ENCODE results near the gene SOX18.

Gene SOX18

GRCh38 chr20:64067733-64068307, 18.4 kb upstream of the SOX18 start:
- no peak for DNase-seq

GRCh38 chr20:64067005-64067632, 17.7 kb upstream of the SOX18 start:
- no peak for DNase-seq

DNA sequence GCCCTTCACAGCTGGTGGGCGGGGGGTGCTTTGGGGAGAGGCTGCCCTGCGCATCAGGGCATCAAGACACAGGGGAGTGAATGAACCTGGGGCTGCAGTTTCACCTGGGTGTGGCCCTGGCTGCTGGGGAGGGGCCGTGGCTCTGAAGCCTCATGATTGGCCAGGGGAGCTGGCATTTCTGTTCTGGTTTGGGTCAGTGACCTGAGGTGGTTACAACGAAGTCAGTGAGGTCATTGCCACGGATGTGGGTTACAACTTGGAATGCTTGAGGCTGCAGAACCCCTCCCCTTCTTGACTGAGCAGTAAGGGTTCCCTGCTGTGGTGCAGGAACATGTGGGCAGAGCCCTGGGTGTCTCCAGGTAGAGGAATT, 16.5 kb upstream of the SOX18 start:
- no peak for DNase-seq

DNA sequence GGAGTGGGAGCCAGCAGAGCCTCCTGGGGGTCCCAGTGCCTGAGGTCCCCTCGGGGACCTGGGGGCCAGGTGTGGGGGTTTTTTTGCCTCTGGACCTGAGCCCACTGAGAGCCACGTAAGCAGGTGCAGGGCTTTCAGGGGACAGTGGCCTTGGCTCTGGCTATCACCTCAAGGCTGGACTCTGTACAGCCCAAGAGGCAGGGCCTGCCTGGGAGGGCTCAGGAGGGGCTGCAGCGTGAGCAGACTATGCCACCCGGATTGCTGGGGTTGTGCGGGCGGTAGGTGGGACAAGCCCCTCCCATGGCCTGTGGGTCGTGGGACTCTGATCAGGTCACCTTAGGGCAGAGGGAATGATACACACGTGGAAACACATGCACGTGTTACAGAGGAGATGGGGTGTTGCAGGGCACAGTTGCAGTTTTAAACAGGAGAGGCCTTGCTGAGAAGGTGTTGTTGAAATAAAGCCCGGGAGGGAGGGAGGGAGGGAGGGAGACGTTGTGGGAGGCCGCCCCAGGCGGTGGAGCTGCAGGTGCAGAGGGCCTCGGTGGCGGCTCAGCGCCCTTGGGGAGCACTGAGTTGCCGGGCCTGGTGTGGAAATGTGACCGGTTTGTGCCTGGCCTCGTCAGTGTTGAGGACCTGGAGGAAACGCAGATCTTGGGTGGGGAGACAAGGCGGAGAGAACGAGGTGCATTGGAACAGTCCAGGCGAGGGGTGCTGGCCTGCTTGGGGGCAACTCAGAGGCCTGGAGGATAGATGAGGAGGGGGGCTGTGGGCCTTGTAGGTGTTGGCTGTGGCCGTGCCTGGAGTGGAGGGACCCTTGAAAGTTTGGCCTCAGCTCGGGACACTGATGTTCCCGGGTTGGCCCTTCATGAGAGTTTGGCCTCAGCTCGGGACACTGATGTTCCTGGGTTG, 15.9 kb upstream of the SOX18 start:
- DNase-seq = no peak

DNA sequence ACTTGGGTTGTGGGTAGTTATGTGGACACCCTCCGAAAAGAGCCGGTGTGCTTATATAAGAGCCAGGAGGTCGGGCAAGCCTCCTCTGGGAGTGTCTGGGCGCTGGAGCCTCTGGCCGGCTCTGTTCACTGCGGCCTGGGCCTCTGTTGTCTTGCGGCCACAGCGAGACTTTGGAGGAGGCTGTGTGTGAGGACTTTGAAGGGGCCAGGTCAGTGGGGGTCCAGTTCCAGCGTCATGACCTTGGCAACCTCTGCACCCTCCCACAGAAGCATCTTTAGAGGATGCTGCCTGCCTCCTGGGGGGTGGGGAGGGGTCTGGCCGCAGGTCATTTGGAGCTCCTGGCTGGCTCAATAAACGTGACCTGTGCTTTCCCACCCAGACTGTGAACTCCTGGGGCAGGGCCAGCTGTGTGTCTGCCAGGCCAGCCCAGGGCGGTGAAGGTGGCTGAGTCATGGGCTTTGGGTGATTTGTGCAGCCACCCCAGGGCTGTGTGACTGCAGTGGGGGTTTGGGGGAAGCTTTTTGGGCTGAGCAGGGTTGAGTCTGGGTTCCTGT, 14.8 kb upstream of the SOX18 start:
- no peak for DNase-seq

GRCh38 chr20:64063389-64064144, 14.1 kb upstream of the SOX18 start:
- no peak for DNase-seq

DNA sequence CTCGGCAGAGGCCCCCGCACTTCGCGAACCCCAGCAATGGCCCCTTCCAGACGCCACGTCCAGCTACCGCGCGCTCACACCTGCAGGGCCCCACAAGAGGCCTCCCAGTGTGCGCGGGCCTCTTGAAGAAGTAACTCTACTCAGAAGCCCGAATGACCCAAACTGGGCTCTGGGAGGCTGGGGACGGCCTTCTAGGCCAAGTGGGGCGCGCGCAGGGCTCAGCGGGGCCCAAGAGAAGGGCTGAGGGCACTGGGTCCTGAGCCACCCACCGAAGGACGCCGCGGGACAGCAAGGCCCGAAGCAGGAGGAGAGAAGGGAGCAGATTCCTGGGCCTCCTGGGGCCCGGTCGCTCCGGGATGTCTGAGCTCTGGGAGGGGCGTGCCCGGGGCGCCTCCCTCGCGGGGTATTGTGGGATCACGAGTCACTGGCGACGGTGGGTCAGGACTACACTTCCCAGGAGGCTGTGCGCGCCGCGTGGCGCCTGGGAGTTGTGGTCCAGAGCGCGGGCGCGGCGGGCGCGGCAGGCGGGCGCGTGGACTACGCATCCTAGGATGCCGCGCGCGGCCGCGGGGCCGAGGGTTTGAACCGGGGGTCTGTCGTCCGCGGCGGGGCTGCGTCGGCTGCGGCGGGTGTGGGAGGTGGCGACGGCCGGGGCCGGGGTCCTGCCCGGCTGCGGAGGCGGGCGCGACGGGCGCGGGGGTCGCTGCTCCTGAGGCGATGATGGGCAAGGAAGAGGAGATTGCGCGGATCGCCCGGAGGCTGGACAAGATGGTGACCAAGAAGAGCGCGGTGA, 13.4 kb upstream of the SOX18 start, which contains the start of gene TCEA2:
TSS of gene TCEA2 (plus strand) at position 603 of the 793 bp plus-strand sequence. CDS start at position 718, 115 bp downstream.
- peak; percentile 91 for DNase-seq

GRCh38 chr20:64062276-64062595, 12.8 kb upstream of the SOX18 start:
- DNase-seq = no peak

DNA sequence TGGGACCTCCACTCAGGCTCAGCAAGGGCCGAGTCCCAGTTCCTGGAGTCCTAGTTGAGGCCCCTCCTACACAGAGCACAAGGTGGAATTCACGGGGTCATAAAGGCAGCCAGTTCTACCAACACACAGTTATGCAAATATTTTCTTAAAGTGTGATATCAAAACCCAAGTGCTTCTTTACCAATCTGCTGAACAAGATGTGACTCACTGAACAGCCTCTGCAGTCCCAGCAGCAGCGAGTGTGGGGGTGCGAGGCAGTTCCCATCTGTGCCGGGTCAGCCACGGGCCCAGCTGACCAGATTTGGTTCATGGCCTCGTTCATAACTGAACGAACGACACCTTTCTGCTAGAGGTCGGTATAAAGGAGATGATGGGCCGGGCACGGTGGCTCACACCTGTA, 9.1 kb upstream of the SOX18 start:
- DNase-seq = no peak

GRCh38 chr20:64057628-64058498, 8.4 kb upstream of the SOX18 start:
- peak; percentile 69 for DNase-seq

DNA sequence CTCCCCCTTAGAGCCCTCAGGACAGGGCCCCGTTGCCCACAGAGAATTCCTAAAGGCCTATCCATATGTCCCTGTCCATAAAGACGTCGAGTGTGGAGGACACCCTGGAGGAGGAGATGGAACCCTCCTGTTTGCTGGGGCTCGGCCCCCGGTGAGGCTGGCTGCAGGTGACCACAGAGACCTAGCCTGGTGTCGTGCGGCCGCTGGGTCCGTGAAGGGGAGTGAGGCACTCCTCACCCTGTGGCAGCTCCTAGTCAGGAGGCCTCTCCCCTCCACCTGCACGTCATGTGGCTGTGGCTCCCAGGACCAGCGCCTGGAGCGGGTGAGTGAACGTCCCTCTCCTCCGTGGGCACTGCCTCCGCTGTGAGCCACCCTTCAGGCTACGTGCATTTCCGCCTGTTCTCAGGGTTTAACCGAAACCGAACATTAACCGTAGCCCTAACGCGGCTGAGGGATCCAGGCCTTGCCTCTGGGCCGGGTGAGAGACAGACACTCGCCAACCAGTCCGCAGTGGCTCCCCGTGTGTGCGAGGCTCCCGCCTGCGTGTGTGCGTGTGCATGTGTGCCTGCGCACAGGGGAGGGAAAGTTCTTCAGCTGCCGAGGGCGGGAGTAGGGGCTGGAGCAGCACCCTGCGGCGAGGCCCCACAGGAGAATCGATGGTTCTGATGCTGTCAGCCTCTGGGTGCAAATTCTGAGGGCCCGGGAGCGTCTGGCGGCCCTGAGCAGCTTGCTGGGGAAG, 7.6 kb upstream of the SOX18 start:
- DNase-seq = no peak

DNA sequence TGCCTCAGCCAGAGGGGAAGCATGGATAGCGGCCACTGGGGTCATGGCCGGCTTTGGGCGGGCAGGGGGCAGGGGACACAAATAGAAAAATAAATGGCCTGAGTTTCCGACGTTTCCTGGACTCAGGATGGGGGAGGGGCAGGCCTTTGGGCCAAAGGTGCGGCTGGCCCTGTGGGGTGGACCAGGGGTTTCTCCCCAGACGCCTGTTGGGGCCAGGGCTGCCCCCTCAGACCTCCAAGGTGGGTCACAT, 7.1 kb upstream of the SOX18 start:
- no peak for DNase-seq

GRCh38 chr20:64055893-64056638, 6.6 kb upstream of the SOX18 start:
- DNase-seq = no peak

- no peak for DNase-seq
Observed at GRCh38 chr20:64055396-64055892, 6.0 kb upstream of the SOX18 start.

GRCh38 chr20:64053841-64054661, 4.6 kb upstream of the SOX18 start:
- DNase-seq = no peak

DNA sequence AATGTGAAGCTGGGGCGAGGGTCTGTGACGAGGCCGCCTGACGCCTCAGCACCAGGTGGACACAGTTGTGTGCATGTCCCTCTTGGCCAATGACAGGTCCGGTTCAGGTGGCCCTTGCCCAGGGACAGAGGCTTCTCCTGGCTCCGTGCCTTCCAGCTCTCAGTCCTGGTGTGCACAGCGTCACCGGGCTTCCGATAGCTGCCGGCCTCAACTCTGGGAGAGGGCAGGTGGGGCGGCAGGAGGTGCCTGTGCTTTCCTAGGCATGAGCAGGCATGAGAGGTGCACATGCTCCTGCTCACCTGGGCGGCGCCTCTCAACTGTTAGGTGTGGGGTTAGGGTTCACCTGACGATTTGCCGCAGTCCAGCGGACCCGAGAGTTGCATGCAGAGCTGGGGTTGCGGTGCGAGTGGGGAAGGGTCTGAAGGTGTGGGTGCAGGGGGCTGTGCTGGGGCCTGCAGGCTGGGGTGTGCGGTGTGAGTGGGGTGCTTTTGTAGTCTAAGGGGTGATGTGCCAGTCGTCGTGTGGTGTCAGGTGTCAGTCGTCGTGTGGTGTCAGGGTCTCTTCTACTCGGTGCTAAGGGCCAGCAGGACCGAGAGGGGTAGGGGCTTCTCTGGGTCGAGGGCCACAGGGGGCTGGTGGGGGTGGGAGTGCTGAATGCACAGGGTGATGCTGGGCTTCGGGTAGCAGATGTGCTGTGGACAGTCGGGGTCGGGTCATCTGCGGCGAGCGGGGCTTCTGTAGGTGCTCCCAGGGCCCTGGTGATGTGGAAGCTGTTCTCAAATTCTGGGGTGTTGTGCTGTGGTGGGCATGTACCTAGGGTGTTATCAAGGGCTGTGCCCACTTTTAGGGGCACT, 3.8 kb upstream of the SOX18 start:
- no peak for DNase-seq

DNA sequence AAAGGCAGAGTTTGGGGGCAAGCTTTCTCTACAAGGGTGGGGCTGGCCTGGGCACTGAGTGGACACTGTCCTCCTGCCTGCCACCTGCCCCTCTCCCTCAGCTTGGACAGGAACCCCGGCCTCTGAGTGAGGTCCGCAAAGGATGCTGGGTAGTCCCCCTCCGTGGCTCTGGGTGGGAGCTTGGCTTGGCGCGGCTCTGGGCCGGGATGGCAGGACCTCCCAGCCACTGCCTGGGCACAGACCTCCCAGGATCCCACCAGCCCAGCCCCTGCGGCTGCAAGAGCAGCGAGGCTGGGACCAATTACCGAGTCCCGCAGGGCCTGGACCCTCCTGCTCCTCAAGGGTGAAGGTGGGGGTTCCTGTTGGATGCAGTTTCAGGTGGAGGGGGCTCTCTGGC, 2.9 kb upstream of the SOX18 start:
- no peak for DNase-seq
